Measurements from ENCODE around the gene ITGAV.
A peak's percentile ranks its signal among the peaks of the same experiment; 100 is the strongest.

Gene ITGAV

DNA sequence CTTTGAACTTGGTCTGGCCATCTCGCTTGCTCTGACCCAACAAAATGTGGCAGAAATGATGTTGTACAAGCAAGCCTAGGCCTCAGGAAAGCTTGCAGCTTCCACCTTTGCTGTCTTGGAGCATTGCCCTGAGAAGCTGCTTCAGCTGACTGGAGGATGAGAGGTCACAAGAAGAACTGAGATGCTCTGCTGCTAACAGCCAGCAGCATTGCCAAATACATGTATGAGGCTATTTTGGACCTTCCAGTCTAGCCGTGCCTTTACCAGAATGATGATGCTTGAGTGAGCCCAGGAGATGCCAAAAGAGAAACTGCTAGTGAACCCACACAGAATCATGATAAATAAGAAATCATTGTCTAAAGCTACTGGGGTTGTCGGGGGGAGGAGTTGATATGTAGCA is 13.2 kb upstream of the ITGAV start:
- Histone ChIP-seq H2AFZ (no peak overlapping the region), H3K9me3 (ENCODE audit: control insufficient read depth, low read length) (no peaks in the 10 kb centered on the region), H3K9ac (no peak overlapping the region), H3K4me3 (ENCODE audit: low read depth, low read length) (no peak overlapping the region), H3K79me2 (no peaks in the 10 kb centered on the region), H3K27me3 (ENCODE audit: control insufficient read depth, insufficient read depth, low read length) (no peaks in the 10 kb centered on the region), H3K27ac (no peak overlapping the region), H3K36me3 (ENCODE audit: control insufficient read depth, insufficient read depth, low read length) (no peaks in the 10 kb centered on the region), H3K4me1 (no peaks in the 10 kb centered on the region), H3K4me2 (ENCODE audit: low read length) (no peak overlapping the region)
- no peak for TF ChIP-seq CTCF (IDR thresholded peaks at IDR 0.05)

DNA sequence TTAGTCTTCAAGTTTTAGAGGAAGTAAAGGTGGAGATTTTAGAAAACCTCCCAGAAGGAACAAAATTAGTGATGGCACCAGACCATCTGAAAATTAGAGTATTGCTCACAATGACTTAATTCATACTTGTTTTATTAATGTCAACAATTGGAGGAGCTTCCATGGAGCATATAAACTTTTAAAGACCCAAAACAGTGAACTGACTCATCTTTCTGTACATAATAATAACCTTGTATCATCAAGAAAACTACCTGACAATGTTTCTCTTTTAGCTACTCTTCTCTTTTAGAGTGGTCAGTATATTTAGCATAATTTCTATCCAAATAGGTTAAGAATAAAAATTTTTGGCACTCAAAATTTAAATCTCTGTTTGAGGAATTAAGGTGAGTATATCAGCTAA is 7.2 kb upstream of the ITGAV start:
- Histone ChIP-seq H2AFZ (no peak overlapping the region), H3K4me1 (no peaks in the 10 kb centered on the region), H3K4me2 (ENCODE audit: low read length) (no peak overlapping the region), H3K27me3 (ENCODE audit: control insufficient read depth, insufficient read depth, low read length) (no peaks in the 10 kb centered on the region), H3K4me3 (ENCODE audit: low read depth, low read length) (no peak overlapping the region), H3K79me2 (no peaks in the 10 kb centered on the region), H3K9ac (no peak overlapping the region), H3K27ac (no peak overlapping the region), H3K9me3 (ENCODE audit: control insufficient read depth, low read length) (no peaks in the 10 kb centered on the region), H3K36me3 (ENCODE audit: control insufficient read depth, insufficient read depth, low read length) (no peaks in the 10 kb centered on the region)
- TF ChIP-seq CTCF (IDR thresholded peaks at IDR 0.05): no peak

- Histone ChIP-seq H3K4me2 (ENCODE audit: low read length) (no peak overlapping the region), H3K36me3 (ENCODE audit: control insufficient read depth, insufficient read depth, low read length) (no peaks in the 10 kb centered on the region), H3K27me3 (ENCODE audit: control insufficient read depth, insufficient read depth, low read length) (no peaks in the 10 kb centered on the region), H3K79me2 (no peaks in the 10 kb centered on the region), H3K9ac (no peak overlapping the region), H3K27ac (no peak overlapping the region), H2AFZ (no peak overlapping the region), H3K4me1 (peaks cover 2% of the 10 kb centered on the region), H3K4me3 (ENCODE audit: low read depth, low read length) (no peak overlapping the region), H3K9me3 (ENCODE audit: control insufficient read depth, low read length) (no peaks in the 10 kb centered on the region)
- no peak for TF ChIP-seq CTCF (IDR thresholded peaks at IDR 0.05)
Measured at GRCh38 chr2:186584053-186584452, 5.8 kb upstream of the ITGAV start.

- no peak overlapping the region for H3K4me2 ChIP-seq (ENCODE audit: low read length)
- H2AFZ ChIP-seq: peak overlapping the region; percentile 98
- H3K9me3 ChIP-seq (ENCODE audit: control insufficient read depth, low read length): no peaks in the 10 kb centered on the region
- peaks cover 3% of the 10 kb centered on the region for H3K79me2 ChIP-seq
- H3K27ac ChIP-seq: no peak overlapping the region
- no peak overlapping the region for H3K4me3 ChIP-seq (ENCODE audit: low read depth, low read length)
- peaks cover 8% of the 10 kb centered on the region for H3K4me1 ChIP-seq
- H3K27me3 ChIP-seq (ENCODE audit: control insufficient read depth, insufficient read depth, low read length): no peaks in the 10 kb centered on the region
- H3K36me3 ChIP-seq (ENCODE audit: control insufficient read depth, insufficient read depth, low read length): no peaks in the 10 kb centered on the region
- no peak overlapping the region for H3K9ac ChIP-seq
- TF ChIP-seq CTCF (IDR thresholded peaks at IDR 0.05): no peak
Measured at GRCh38 chr2:186588421-186588820, 1.4 kb upstream of the ITGAV start.

DNA sequence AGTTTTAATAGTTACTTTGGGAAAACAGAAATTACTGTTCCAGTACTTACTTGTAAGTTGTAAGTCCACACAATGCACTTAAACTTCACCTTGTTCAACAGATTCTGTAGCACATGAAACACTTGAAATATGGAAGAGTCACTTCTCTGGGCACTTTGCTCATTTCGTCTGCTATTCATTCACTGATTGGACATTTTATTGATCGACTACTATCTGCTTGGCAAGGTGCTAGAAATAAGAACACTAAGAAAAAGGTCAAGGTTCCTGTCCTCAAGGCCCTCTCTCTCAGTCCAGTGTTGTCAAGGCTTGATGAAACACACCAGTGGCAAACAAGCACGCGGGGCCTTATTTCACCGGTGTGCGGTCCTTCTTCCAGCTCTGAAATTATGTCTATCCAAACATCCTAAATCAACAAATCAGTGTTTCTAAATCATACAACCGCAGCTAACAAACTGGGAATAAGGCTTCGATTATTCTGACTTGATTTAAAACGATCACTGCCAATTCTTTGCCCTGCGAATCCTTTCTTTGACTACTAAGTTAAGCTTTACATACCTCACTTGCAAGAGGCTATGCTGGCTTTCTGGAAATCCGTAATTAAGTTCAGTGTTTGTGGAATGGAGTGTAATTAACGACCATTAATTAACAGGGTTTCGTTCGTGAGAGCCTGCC is 780 bp upstream of the ITGAV start:
- H3K9me3 ChIP-seq (ENCODE audit: control insufficient read depth, low read length): no peaks in the 10 kb centered on the region
- H3K27me3 ChIP-seq (ENCODE audit: control insufficient read depth, insufficient read depth, low read length): no peaks in the 10 kb centered on the region
- peak overlapping the region; percentile 84 for H3K4me3 ChIP-seq (ENCODE audit: low read depth, low read length)
- peak overlapping the region; percentile 70 for H3K9ac ChIP-seq
- peaks cover 8% of the 10 kb centered on the region for H3K4me1 ChIP-seq
- peaks cover 3% of the 10 kb centered on the region for H3K79me2 ChIP-seq
- peak overlapping the region; percentile 98 for H2AFZ ChIP-seq
- peak overlapping the region; percentile 89 for H3K4me2 ChIP-seq (ENCODE audit: low read length)
- no peaks in the 10 kb centered on the region for H3K36me3 ChIP-seq (ENCODE audit: control insufficient read depth, insufficient read depth, low read length)
- TF ChIP-seq CTCF (IDR thresholded peaks at IDR 0.05): no peak
- peak overlapping the region; percentile 90 for H3K27ac ChIP-seq

Measured in parathyroid adenoma (tissue), 2 donors.